OCI-LY1 (cell line): Measurements from ENCODE around the gene EPB41L2.

Experiments
- H2AFZ ChIP-seq: fragments of 200-600 bp; sonication (generic), shearing (Covaris generic); 2 replicates; pipeline ENCODE4 v1.6.0; 2014; ENCODE audit warnings: antibody characterized with exemption, mild to moderate bottlenecking, low read length
- H3F3A ChIP-seq: fragments of 200-600 bp; sonication (generic), shearing (Covaris generic); 2 replicates; pipeline ENCODE4 v1.6.0; 2014; ENCODE audit warnings: mild to moderate bottlenecking, antibody characterized with exemption, low read length, moderate library complexity; ENCODE audit not compliant: insufficient read depth
- H3K27ac ChIP-seq: fragments of 200-600 bp; sonication (generic); 2 replicates; pipeline ENCODE4 v1.5.1; 2014; ENCODE audit warnings: low read length, mixed run types, mild to moderate bottlenecking, low read depth; ENCODE audit not compliant: poor library complexity, severe bottlenecking
- H3K27me3 ChIP-seq: fragments of 200-600 bp; sonication (generic); 2 replicates; pipeline ENCODE4 v1.6.0; 2014; ENCODE audit warnings: antibody characterized with exemption, mild to moderate bottlenecking, low read length, moderate library complexity; ENCODE audit not compliant: insufficient read depth
- H3K36me3 ChIP-seq: fragments of 200-600 bp; sonication (generic); 2 replicates; pipeline ENCODE4 v1.6.1; 2014; ENCODE audit warnings: mild to moderate bottlenecking, antibody characterized with exemption, low read length, moderate library complexity, mixed read lengths; ENCODE audit not compliant: insufficient read depth
- H3K4me1 ChIP-seq: fragments of 200-600 bp; sonication (generic); 2 replicates; pipeline ENCODE4 v1.5.1; 2014; ENCODE audit warnings: mild to moderate bottlenecking, low read length, moderate library complexity; ENCODE audit not compliant: insufficient read depth, severe bottlenecking
- H3K4me2 ChIP-seq: fragments of 200-600 bp; sonication (generic), shearing (Covaris generic); 2 replicates; pipeline ENCODE4 v1.6.1; 2014; ENCODE audit warnings: low read length
- H3K4me3 ChIP-seq: fragments of 200-600 bp; sonication (generic); 2 replicates; pipeline ENCODE4 v1.5.1; 2014; ENCODE audit warnings: low read length, low read depth, mild to moderate bottlenecking, mixed read lengths; ENCODE audit not compliant: poor library complexity, severe bottlenecking
- H3K79me2 ChIP-seq: fragments of 200-600 bp; shearing (Covaris generic); 2 replicates; pipeline ENCODE4 v1.6.1; 2016; ENCODE audit warnings: mixed run types, low read length, mixed read lengths; ENCODE audit not compliant: insufficient read depth
- H3K9ac ChIP-seq: fragments of 200-600 bp; sonication (generic), shearing (Covaris generic); 2 replicates; pipeline ENCODE4 v1.6.1; 2014; ENCODE audit warnings: mild to moderate bottlenecking, low read length, mixed read lengths
- H3K9me2 ChIP-seq: fragments of 200-600 bp; sonication (generic), shearing (Covaris generic); 2 replicates; pipeline ENCODE4 v1.6.1; 2014; ENCODE audit warnings: low read depth, mild to moderate bottlenecking, low read length, mixed read lengths
- H3K9me3 ChIP-seq: fragments of 200-600 bp; shearing (Covaris generic); 2 replicates; pipeline ENCODE4 v1.6.1; 2014; ENCODE audit warnings: low read length, mixed read lengths
- H4K20me1 ChIP-seq: fragments of 200-600 bp; sonication (generic), shearing (Covaris generic); 2 replicates; pipeline ENCODE4 v1.6.0; 2016; ENCODE audit warnings: mild to moderate bottlenecking, low read length; ENCODE audit not compliant: insufficient read depth
- CTCF ChIP-seq: fragments of 200-600 bp; sonication (generic), shearing (Covaris generic); IDR thresholded peaks from 2 replicates; pipeline ENCODE4 v1.5.1; 2017; ENCODE audit warnings: mild to moderate bottlenecking, antibody characterized with exemption, low read length, moderate library complexity, mixed read lengths
- EZH2 ChIP-seq: fragments of 200-600 bp; sonication (generic), shearing (Covaris generic); IDR thresholded peaks from 2 replicates; pipeline ENCODE4 v1.8.0; 2017; ENCODE audit warnings: borderline replicate concordance, mixed run types, mild to moderate bottlenecking, antibody characterized with exemption, low read length, moderate library complexity, mixed read lengths

EPB41L2 gene

GRCh38 chr6:130797061-130797460 lies 266.0 kb downstream of the EPB41L2 start:
- Histone ChIP-seq H3K9me3 (peaks cover 5% of the 10 kb centered on the region; the same call in 1 of the 2 replicates), H3K4me3 (no peak overlapping the region), H4K20me1 (no peaks in the 10 kb centered on the region), H3K4me1 (no peaks in the 10 kb centered on the region), H3K27me3 (no peaks in the 10 kb centered on the region), H3K36me3 (no peaks in the 10 kb centered on the region), H3K27ac (no peak overlapping the region), H3K79me2 (no peaks in the 10 kb centered on the region), H3K9ac (no peak overlapping the region), H3K4me2 (no peak overlapping the region), H3K9me2 (no peaks in the 10 kb centered on the region), H3F3A (no peaks in the 10 kb centered on the region), H2AFZ (no peak overlapping the region)
- TF ChIP-seq EZH2: no peak
- no peak for TF ChIP-seq CTCF

- no peaks in the 10 kb centered on the region for H3F3A ChIP-seq
- H3K27ac ChIP-seq: no peak overlapping the region
These were observed 266.6 kb downstream of the EPB41L2 start for GRCh38 chr6:130796313-130796905.

GRCh38 chr6:130794738-130795137 lies 268.3 kb downstream of the EPB41L2 start:
- no peak overlapping the region for H2AFZ ChIP-seq
- H3K79me2 ChIP-seq: no peaks in the 10 kb centered on the region
- no peaks in the 10 kb centered on the region for H3K9me2 ChIP-seq
- no peaks in the 10 kb centered on the region for H3K36me3 ChIP-seq
- no peak for TF ChIP-seq EZH2
- no peak for TF ChIP-seq CTCF
- no peaks in the 10 kb centered on the region for H3K27me3 ChIP-seq
- no peaks in the 10 kb centered on the region for H3K9me3 ChIP-seq
- no peaks in the 10 kb centered on the region for H4K20me1 ChIP-seq
- no peak overlapping the region for H3K9ac ChIP-seq
- no peak overlapping the region for H3K4me3 ChIP-seq
- no peak overlapping the region for H3K4me2 ChIP-seq
- H3K27ac ChIP-seq: no peak overlapping the region
- no peaks in the 10 kb centered on the region for H3K4me1 ChIP-seq
- H3F3A ChIP-seq: no peaks in the 10 kb centered on the region

More at GRCh38 chr6:130796313-130796905, 266.6 kb downstream of the EPB41L2 start:
- TF ChIP-seq CTCF (no peak), EZH2 (no peak)
- H2AFZ ChIP-seq: no peak overlapping the region
- H4K20me1 ChIP-seq: no peaks in the 10 kb centered on the region
- no peak overlapping the region for H3K9ac ChIP-seq
- no peak overlapping the region for H3K4me2 ChIP-seq
- no peaks in the 10 kb centered on the region for H3K79me2 ChIP-seq
- no peaks in the 10 kb centered on the region for H3K4me1 ChIP-seq
- peaks cover 5% of the 10 kb centered on the region; the same call in 1 of the 2 replicates for H3K9me3 ChIP-seq
- no peaks in the 10 kb centered on the region for H3K9me2 ChIP-seq
- H3K27me3 ChIP-seq: no peaks in the 10 kb centered on the region
- H3K4me3 ChIP-seq: no peak overlapping the region
- no peaks in the 10 kb centered on the region for H3K36me3 ChIP-seq
